ENCODE data around the gene CASQ2. TPM values are rescaled to one million over a fixed set of nuclear protein-coding genes. Genes with fewer than 3 reads are reported as not detected.

The CASQ2 gene
- total RNA-seq, 2 donors from 2014 or later = 673 to 1,066 TPM

- Histone ChIP-seq H3K27me3 (no peaks in the 10 kb centered on the region), H3K4me1 (peaks cover 0 to 4% of the 10 kb centered on the region in 2 donors)
These were observed 29.0 kb upstream of the CASQ2 start for GRCh38 chr1:115797486-115797885.

GRCh38 chr1:115796897-115797296, 28.4 kb upstream of the CASQ2 start:
- Histone ChIP-seq H3K36me3 (no peaks in the 10 kb centered on the region), H3K27ac (no peak overlapping the region), H3K4me1 (peaks cover 0 to 4% of the 10 kb centered on the region in 2 donors), H3K9me3 (no peaks in the 10 kb centered on the region), H3K4me3 (no peak overlapping the region), H3K27me3 (no peaks in the 10 kb centered on the region)
- DNase-seq (ENCODE audit: low spot score) = no peak
- TF ChIP-seq, protein P1, sequence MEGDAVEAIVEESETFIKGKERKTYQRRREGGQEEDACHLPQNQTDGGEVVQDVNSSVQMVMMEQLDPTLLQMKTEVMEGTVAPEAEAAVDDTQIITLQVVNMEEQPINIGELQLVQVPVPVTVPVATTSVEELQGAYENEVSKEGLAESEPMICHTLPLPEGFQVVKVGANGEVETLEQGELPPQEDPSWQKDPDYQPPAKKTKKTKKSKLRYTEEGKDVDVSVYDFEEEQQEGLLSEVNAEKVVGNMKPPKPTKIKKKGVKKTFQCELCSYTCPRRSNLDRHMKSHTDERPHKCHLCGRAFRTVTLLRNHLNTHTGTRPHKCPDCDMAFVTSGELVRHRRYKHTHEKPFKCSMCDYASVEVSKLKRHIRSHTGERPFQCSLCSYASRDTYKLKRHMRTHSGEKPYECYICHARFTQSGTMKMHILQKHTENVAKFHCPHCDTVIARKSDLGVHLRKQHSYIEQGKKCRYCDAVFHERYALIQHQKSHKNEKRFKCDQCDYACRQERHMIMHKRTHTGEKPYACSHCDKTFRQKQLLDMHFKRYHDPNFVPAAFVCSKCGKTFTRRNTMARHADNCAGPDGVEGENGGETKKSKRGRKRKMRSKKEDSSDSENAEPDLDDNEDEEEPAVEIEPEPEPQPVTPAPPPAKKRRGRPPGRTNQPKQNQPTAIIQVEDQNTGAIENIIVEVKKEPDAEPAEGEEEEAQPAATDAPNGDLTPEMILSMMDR (IDR thresholded peaks at IDR 0.05) = no peak

More at GRCh38 chr1:115797486-115797885, 29.0 kb upstream of the CASQ2 start:
- Histone ChIP-seq H3K9me3 (no peaks in the 10 kb centered on the region), H3K27ac (no peak overlapping the region), H3K36me3 (no peaks in the 10 kb centered on the region), H3K4me3 (no peak overlapping the region)
- TF ChIP-seq, protein P1 (IDR thresholded peaks at IDR 0.05) = no peak
- DNase-seq (ENCODE audit: low spot score) = no peak

DNA sequence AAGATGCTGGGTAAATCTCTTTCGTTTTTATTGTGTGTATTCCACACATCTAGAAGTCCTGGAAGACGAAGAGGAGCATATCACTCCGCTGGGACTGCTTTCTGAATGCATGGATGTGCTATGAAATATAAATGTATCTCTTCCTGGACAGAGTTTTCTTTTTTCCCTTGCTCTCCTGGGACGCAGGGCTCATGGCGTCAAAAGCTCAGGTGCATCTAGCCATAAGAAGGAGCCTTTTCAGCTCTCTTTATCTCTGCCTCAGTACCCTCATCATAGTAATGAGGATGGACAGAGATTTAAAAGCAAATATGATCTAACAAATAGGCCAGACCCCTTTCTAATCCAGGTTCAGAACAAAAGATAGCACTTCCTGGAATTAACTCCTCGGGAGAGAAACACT, 27.5 kb upstream of the CASQ2 start:
- H3K27ac ChIP-seq = no peak overlapping the region
- DNase-seq (ENCODE audit: low spot score) = no peak
- TF ChIP-seq, protein P1 (IDR thresholded peaks at IDR 0.05) = no peak
- no peaks in the 10 kb centered on the region for H3K36me3 ChIP-seq
- peaks cover 0 to 4% of the 10 kb centered on the region in 2 donors for H3K4me1 ChIP-seq
- H3K27me3 ChIP-seq = no peaks in the 10 kb centered on the region
- no peaks in the 10 kb centered on the region for H3K9me3 ChIP-seq
- no peak overlapping the region for H3K4me3 ChIP-seq

GRCh38 chr1:115794976-115795639, 26.6 kb upstream of the CASQ2 start:
- TF ChIP-seq, protein P1 (IDR thresholded peaks at IDR 0.05) = no peak
- no peaks in the 10 kb centered on the region for H3K9me3 ChIP-seq
- DNase-seq (ENCODE audit: low spot score) = no peak

DNA sequence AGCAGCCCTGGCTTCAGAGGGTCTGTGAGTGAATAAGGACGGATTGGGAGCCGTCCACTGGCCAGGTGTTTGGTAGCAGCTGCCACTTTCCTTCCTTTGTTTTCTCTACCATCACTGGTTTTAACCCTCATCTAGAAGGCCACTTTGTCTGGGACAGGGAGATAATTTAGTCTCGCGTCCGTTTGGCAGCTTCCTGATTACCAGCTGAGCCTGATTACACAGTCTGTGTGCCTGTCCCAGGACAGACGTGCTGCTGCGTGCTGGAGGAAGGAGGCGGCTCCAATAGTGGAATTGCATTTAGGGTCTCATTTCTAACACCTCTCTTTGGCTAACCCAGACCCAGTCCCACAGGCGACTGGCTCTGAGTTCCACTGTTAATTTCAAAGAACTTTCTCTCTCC, 24.6 kb upstream of the CASQ2 start:
- Histone ChIP-seq H3K4me3 (no peak overlapping the region), H3K36me3 (no peaks in the 10 kb centered on the region), H3K9me3 (no peaks in the 10 kb centered on the region), H3K27me3 (no peaks in the 10 kb centered on the region), H3K27ac (no peak overlapping the region), H3K4me1 (peaks cover 0 to 4% of the 10 kb centered on the region in 2 donors)
- TF ChIP-seq, protein P1 (IDR thresholded peaks at IDR 0.05) = no peak
- no peak for DNase-seq (ENCODE audit: low spot score)

More at GRCh38 chr1:115794976-115795639, 26.6 kb upstream of the CASQ2 start:
- H3K27me3 ChIP-seq = no peaks in the 10 kb centered on the region
- H3K36me3 ChIP-seq = no peaks in the 10 kb centered on the region
- peaks cover 0 to 4% of the 10 kb centered on the region in 2 donors for H3K4me1 ChIP-seq
- no peak overlapping the region for H3K27ac ChIP-seq
- H3K4me3 ChIP-seq = no peak overlapping the region

DNA sequence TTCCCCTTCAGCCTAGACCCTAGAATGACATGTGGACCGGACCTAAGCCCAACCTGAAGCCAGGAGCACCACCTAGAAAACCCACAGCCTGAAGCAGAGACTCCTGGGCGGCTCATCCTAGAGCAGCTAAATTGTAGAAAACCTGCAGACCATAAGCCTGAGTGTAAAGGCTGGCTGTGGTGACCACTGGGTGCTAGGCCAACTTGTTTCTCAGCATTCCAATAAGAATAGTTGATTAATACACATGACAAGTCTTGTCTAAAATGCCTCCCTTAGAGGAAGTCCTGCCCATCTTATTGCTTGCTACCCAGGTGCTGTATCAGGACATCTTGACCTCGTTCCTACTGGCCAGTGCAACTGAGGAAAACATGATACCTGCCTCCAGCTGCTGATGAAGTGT, 23.3 kb upstream of the CASQ2 start:
- Histone ChIP-seq H3K9me3 (no peaks in the 10 kb centered on the region), H3K27me3 (no peaks in the 10 kb centered on the region), H3K27ac (no peak overlapping the region), H3K4me3 (no peak overlapping the region), H3K36me3 (no peaks in the 10 kb centered on the region), H3K4me1 (peaks cover 0 to 4% of the 10 kb centered on the region in 2 donors)
- TF ChIP-seq, protein P1 (IDR thresholded peaks at IDR 0.05) = no peak
- DNase-seq (ENCODE audit: low spot score) = no peak
